Testis (tissue), 2 donors: ENCODE data around the gene RND3.

Source experiments
- POLR2A ChIP-seq: fragments of 450-650 bp; IDR thresholded peaks from one replicate; pipeline ENCODE4 v1.6.1; 2017; ENCODE audit warnings: antibody characterized with exemption, mild to moderate bottlenecking, moderate library complexity
- TF ChIP-seq, protein P1 (sequence below), 3 experiments: fragments of 450-650 bp in 2 of 3; fragments of 200-600 bp in 1 of 3; sonication (generic) in 1 of 3; IDR thresholded peaks; one replicate each; pipeline ENCODE4 v1.5.1; 2016 to 2019; ENCODE audit warnings: antibody characterized with exemption in 3 of 3, mild to moderate bottlenecking in 2 of 3, moderate library complexity in 1 of 3

DNA sequence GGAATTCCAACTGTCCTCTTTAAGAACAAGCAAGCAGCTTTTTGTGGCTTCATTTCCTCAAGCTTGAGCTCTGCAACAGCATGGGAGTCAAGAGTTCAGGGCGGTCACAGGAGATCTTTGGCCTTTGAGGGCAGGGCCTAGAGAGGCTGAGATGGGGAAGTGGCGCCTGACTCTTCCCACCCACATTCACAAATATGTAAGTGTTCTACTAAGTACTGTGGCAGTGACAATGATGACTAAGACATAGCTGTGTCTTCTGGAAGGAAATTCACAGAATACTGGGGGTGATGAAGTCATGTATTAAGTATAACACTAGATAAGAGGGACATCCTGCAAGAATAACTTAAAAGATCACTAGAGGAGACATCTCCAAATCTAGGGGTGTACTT is 15.0 kb downstream of the RND3 start:
- TF ChIP-seq, protein P1, sequence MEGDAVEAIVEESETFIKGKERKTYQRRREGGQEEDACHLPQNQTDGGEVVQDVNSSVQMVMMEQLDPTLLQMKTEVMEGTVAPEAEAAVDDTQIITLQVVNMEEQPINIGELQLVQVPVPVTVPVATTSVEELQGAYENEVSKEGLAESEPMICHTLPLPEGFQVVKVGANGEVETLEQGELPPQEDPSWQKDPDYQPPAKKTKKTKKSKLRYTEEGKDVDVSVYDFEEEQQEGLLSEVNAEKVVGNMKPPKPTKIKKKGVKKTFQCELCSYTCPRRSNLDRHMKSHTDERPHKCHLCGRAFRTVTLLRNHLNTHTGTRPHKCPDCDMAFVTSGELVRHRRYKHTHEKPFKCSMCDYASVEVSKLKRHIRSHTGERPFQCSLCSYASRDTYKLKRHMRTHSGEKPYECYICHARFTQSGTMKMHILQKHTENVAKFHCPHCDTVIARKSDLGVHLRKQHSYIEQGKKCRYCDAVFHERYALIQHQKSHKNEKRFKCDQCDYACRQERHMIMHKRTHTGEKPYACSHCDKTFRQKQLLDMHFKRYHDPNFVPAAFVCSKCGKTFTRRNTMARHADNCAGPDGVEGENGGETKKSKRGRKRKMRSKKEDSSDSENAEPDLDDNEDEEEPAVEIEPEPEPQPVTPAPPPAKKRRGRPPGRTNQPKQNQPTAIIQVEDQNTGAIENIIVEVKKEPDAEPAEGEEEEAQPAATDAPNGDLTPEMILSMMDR (IDR thresholded peaks at IDR 0.05): no peak
- TF ChIP-seq POLR2A: no peak
